Measurements from ENCODE around the gene GTF3C1.
"Not testable (repeated sequence)": the region's sequence is repeated elsewhere in the genome, so short reads cannot be mapped to it uniquely, and the experiment has no call there.

The GTF3C1 gene

DNA sequence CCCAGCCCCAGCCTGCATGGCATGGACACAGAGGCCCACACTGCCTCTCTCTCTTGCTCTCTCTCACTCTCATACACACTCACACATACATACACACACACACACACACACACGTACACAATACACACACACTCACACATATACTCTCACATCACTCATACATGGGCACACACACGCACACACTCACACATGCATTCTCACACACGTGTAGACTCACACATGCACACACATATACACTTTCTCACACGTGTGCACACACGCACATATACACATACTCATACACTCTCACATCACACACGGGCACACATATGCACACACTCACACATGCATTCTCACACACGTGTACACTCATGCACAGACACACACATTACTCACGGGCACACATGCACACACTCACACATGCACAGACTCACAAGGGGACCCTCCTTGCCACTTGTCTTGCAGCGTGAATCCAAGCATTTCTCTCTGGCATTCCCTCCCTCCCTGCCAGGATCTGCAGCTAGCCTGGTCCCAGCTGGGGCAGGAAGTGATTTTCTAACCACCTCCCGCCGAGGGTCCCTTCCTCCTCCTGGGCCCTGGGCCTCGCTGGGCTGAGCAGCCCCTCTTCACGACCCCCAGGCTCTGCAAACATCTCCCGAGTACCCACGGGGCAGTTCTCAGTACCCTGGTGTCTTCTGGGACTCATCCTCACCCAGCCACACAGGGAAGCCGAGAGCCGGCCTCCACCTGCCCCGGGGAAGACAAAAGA, 110.3 kb downstream of the GTF3C1 start:
- no peak for FAIRE-seq

DNA sequence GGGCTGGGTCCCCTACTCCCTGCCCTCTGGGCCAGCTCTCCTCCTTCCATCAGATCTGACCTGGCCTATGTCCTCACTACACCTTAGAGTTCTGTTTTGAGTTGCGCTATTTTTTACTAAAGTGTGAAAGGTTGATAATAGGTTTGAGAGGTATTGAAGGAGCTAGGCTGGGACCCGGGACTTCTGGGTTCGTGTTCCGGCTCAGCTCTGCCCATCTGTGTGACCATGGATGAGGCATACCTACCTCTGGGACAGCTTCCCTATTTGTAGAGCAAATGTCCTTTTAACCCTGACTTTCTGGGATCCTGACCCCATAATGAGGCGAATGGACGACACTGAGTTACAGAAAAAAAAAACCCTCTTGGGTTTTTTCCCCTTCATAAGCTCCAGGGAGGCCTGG, 111.8 kb downstream of the GTF3C1 start:
- FAIRE-seq, result no peak

DNA sequence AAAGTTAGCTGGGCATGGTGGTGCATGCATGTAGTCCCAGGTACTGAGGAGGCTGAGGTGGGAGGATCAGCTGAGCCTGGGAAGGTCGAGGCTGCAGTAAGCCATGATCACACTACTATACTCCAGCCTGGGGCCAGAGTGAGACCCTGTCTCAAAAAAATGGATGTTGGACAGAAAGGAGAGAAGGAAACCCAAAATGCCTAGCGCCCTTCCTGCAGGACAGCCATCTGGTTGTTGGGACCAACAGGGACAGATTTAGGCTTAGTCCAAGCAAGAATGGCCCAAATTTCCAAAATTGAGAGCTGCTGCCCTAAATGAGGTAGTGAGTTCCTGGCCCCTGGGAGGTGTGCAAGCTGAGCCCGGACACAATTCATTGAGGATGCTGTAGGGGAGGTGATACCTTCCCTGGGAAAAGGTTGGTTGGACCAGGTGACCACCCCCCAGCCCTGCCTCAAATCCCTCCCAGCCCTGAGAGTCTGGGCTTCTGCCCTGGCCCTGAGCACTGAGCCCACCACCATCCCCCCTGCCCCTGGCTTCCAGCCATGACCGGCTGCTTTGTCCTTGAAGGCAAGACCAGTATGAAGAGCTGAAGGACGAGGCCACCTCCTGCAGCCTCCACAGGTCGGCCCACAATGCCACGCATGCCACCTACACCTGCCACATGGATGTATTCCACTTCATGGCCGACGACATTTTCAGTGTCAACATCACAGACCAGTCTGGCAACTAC, 112.6 kb downstream of the GTF3C1 start:
- no peak for FAIRE-seq

- no peak for FAIRE-seq
Observed at GRCh38 chr16:27436065-27436464, 113.6 kb downstream of the GTF3C1 start.

GRCh38 chr16:27435146-27435545, 114.6 kb downstream of the GTF3C1 start:
- not testable (repeated sequence) for FAIRE-seq

- no peak for FAIRE-seq
Observed at GRCh38 chr16:27434141-27435051, 115.3 kb downstream of the GTF3C1 start.

DNA sequence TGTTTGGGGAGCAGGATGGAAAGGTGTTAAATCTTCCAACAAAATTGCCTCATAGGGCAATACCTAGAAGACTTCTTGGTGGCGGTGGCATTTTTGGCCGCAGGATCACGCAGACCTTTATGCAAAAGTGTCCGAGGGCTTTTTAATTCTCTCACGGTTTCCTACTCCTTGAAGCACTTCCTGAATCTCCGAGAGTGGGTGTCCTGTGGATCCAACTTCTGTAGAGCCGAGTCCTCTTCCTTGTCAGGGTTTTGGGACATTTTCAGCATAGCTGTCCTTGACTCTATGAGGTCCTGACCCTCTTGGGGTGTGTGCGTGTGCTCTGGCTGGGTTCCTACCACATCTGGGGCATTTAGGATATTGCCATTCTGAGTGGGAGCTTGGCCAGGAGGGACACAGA, 116.1 kb downstream of the GTF3C1 start:
- no peak for FAIRE-seq

DNA sequence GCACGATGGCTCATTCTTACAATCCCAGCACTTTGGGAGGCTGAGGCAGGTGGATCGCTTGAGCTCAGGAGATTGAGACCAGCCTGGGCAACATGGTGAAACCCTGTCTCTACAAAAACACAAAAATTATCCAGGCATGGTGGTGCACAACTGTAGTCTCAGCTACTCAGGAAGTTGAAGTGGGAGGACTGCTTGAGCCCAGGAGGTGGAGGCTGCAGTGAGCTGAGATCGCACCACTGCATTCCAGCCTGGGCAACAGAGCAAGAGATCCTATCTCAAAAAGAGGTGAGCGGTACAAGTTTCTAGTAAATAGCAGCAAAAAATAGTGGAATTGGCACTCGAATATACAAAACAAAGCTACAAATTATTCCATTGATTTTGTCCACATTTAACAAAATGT, 116.5 kb downstream of the GTF3C1 start:
- FAIRE-seq, result not testable (repeated sequence)

- no peak for FAIRE-seq
Observed at GRCh38 chr16:27432558-27432957, 117.2 kb downstream of the GTF3C1 start.

DNA sequence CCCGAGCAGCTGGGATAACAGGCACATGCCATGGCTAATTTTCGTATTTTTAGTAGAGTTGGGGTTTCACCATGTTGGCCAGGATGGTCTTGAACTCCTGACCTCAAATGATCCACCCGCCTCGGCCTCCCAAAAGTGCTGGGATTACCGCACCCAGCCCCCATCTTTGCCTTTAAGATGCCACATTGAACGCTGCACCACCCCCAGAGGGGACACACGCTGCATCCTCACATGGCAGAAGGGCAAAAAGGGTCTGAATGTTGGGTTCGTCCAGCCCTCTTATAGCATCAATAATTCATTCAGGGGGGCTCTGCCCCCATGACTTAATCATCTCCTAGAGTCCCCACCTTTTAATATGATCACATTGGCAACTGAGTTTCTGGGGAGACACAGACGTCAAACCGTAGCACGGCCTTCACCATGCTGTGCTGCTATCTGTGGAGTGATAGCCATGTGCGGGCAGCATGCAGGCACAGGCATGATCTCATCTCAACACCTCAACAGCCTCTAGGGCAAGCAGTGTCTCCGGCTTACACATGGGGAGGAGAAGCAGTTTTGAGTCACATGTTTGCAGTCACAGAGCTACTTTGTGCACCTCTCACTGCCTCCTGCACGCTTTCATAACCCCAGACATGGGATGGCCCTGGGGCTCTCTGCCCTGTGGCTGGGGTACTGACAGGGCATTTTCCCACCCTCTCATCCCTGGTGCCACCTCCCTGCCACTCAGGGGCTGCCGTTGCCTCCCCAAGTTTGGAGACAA, 117.8 kb downstream of the GTF3C1 start:
- no peak for FAIRE-seq

GRCh38 chr16:27430923-27431484, 118.7 kb downstream of the GTF3C1 start:
- no peak for FAIRE-seq

DNA sequence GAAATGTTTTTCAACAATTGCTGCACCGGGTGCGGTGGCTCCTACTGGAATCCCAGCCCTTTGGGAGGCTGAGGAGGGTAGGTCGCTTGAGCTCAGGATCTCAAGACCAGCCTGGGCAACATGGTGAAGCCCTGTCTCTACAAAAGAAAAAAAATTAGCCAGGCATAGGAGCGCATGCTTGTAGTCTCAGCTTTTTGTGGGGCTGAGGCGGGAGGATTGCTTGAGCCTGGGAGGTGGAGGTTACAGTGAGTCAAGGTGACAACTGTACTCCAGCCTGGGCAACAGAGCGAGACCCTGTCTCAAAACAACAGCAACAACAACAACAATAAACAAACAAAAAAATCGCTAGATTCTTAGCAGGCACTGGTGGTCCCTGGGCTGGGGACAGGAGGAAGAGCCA, 119.2 kb downstream of the GTF3C1 start:
- FAIRE-seq, result no peak

DNA sequence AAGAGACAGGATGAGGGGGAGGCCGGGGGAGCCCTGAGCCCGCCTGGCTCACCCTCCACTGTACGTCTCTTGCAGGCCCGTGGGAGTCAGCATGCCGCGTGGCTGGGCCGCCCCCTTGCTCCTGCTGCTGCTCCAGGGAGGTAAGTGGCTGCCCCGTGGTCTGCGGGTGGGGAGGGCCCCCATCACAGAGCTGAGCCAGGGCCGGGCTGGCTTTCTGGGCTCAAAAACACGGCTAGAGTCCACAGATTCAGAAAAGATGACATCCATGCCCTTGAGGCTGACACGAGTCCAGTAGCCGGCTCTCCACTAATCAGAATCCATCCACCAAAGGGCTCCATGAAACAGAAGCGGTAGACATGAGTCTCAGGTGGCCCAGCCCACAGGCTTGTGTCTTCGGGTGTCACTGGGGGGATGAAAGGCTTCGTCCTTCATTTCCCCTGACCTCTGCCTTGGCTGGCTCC, 119.7 kb downstream of the GTF3C1 start:
- FAIRE-seq, result no peak

GRCh38 chr16:27429330-27429871, 120.3 kb downstream of the GTF3C1 start:
- no peak for FAIRE-seq

DNA sequence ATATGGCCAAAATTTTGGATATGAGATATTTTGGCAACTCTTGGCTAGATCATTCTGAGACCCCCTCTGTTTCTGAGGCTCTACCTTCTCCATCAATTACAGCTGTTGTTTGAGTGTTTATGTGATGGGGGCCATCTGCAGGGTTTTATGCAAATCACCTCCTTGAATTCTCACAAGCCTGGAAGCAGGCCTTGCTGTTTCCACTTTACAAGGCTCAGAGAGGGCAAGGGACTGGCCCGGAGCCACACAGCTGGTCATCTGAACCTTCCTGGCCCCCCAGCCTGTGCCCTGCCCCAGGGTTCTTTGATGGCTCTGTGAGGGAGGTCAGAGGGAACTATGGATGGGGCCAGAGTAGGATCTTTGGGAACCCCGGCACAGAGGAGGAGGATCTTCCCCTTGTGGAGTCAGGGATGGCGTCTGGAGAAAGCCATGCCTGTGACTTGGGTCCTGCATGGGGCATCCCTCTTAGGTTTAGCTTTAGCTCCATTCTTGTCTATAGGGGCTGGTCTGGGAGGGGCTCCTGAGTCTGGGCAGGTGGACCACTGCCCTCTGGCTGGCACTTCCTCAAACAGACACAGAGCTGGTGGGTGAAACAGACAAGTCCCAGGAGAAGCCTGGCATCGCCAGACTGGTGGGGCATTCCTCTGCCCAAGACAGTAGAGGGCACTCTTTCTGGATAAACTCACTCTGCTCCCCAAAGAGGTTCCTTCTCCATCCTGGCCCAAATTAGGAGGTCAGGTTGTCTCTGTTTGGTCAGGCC, 121.5 kb downstream of the GTF3C1 start:
- no peak for FAIRE-seq

- FAIRE-seq, result no peak
Observed at GRCh38 chr16:27427538-27427937, 122.2 kb downstream of the GTF3C1 start.

DNA sequence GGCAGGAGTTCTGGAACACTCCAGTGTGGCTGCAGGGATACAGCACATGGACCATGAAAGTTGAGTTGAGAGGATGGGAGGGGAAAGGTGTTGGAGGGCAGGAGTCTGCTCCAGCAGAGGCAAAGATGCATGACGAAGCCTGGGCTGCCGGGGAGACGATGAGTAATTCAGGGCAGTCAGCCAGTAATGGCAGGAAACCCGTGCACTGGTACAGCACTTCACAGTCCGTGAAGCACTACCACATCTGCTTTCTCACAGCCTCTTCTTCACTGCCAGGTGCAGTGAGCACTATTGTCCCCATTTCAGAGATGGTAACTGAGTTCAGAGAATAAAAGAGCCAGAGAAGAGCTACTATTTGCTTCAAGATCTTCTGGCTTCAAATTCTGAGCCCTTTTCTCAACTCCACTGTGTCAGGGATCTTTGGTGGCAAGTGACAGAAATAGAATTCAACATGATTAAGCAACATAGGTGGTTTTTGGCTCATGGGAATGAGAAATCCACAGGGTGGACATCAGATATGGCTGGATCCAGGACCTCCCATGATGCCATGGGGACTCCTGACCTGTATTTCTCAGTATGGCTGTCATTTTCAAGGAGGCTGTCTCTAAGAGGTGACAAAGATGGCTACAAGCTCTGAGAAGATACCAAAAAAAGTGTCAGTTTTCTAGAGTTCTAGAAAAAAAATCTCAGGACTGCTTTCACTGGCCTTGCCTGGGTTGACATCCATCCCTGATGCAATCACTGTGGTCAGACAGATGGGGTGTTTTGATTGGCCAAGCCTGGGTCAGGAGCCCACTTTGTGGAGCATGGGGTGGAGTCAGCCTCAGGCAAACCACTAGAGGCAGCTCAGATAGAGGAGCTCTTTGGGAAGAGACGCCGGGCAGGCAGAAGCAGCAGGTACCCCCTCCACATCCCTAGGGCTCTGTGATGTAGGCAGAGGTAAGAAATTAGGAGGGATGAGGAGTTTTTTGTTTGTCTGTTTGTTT, 123.0 kb downstream of the GTF3C1 start:
- FAIRE-seq, result no peak

GRCh38 chr16:27425961-27426360, 123.8 kb downstream of the GTF3C1 start:
- FAIRE-seq, result no peak

- FAIRE-seq, result no peak
Observed at GRCh38 chr16:27424772-27425498, 124.8 kb downstream of the GTF3C1 start.
